AG20443 (cell line): Measurements from ENCODE around the gene RASGRP2.
A peak's percentile ranks its signal among the peaks of the same experiment; 100 is the strongest.

ENCODE experiments used
- DNase-seq: peaks from one replicate; pipeline ENCODE4 v3.0.0; 2012; ENCODE audit warnings: low spot score, mixed read lengths

Gene RASGRP2

GRCh38 chr11:64743591-64744543, at the start of gene RASGRP2:
Gene RASGRP2 (minus strand): TSS chr11:64744142. CDS start chr11:64742866, 1,276 bp downstream.
- peak; percentile 53 for DNase-seq

- DNase-seq = no peak
Measured at GRCh38 chr11:64792482-64792881, 48.5 kb upstream of the RASGRP2 start.

- DNase-seq = no peak
Measured at GRCh38 chr11:64791781-64792291, 47.9 kb upstream of the RASGRP2 start.

GRCh38 chr11:64790205-64791095, 46.5 kb upstream of the RASGRP2 start:
- DNase-seq = no peak

- no peak for DNase-seq
Measured at GRCh38 chr11:64789331-64790204, 45.6 kb upstream of the RASGRP2 start.

- DNase-seq = no peak
Measured at GRCh38 chr11:64788321-64789215, 44.6 kb upstream of the RASGRP2 start.

- peak; percentile 84 for DNase-seq
Measured at GRCh38 chr11:64787526-64788320, 43.8 kb upstream of the RASGRP2 start.

GRCh38 chr11:64786308-64786707, 42.4 kb upstream of the RASGRP2 start:
- no peak for DNase-seq

GRCh38 chr11:64784813-64785581, 41.1 kb upstream of the RASGRP2 start:
- no peak for DNase-seq

GRCh38 chr11:64778473-64779298, 34.7 kb upstream of the RASGRP2 start, which contains the start of gene SF1:
Gene SF1 (minus strand): TSS chr11:64778542. CDS start chr11:64778392, 150 bp downstream.
- peak; percentile 98 for DNase-seq

GRCh38 chr11:64778223-64778472, 34.2 kb upstream of the RASGRP2 start:
- DNase-seq = no peak

- peak; percentile 100 for DNase-seq
Measured at GRCh38 chr11:64777449-64778222, 33.7 kb upstream of the RASGRP2 start.

GRCh38 chr11:64776875-64777274, 32.9 kb upstream of the RASGRP2 start:
- DNase-seq = no peak

- DNase-seq = no peak
Measured at GRCh38 chr11:64776425-64776824, 32.5 kb upstream of the RASGRP2 start.

GRCh38 chr11:64774144-64774543, 30.2 kb upstream of the RASGRP2 start:
- DNase-seq = no peak

GRCh38 chr11:64772303-64773018, 28.5 kb upstream of the RASGRP2 start:
- DNase-seq = no peak

GRCh38 chr11:64771861-64772260, 27.9 kb upstream of the RASGRP2 start:
- DNase-seq = no peak
